T47D (cell line): ENCODE measurements around the gene DNAAF1.

ENCODE experiments used
- DNase-seq, 2 experiments: peaks; one replicate each; pipeline versions ENCODE4 v3.0.0 to v3.0.0-alpha.2; 2011 to 2012; ENCODE audit warnings: low read depth in 1 of 2, low spot score in 1 of 2
- JUND ChIP-seq: IDR thresholded peaks from 2 replicates; pipeline ENCODE4 v1.6.1; 2012; ENCODE audit warnings: low read depth
- in situ Hi-C: cut with HindIII; loops from 2 replicates; pipeline ENCODE4 v1.10.0; 2016; ENCODE audit warnings: low sequenced_read_pairs, low pct_unique_long_range_greater_than_20kb

The DNAAF1 gene

DNA sequence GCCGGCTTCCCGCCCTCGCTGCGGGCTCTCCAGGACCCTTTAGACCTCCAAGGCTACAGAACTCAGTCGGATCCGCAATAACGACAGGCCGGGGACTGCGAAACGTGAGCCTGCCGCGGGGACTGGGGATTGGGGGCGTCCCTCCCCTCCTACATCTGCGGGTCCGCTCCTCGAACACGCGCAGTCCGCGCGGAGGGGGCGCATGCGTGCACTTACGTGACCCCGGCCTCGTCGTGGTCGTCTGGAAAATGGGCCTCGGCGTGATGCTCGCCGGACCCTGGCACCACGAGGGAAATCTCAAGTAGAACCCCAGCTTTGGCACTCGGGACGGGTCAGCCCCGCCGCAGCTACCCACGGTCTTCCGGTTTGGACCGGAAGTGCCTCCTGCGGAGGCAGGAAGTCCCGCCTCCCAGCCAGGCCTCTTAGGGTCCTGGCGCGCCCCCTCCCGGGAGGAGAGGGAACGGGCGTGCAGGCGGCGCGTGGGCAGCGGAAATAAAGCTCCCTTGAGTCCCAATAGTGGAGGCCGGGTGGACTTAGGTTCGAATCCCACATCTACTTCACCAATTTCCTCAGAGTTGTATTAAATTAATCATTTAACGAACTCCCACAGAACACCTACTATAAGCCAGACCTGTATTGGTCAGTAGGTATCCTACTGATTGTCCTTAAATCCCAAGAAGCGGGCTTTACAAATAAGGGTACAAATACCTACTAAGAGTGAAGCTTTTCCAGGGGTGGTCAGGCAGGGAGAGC is 41.8 kb downstream of the DNAAF1 start, which contains the start of gene TAF1C:
Gene TAF1C (minus strand): TSS at position 373 of the 753 bp plus-strand sequence. CDS start 2,069 bp downstream, outside the sequence.
- in situ Hi-C loops, result no loop called here
- peak; percentile 97 to 98 for DNase-seq
- no peak for TF ChIP-seq JUND

DNA sequence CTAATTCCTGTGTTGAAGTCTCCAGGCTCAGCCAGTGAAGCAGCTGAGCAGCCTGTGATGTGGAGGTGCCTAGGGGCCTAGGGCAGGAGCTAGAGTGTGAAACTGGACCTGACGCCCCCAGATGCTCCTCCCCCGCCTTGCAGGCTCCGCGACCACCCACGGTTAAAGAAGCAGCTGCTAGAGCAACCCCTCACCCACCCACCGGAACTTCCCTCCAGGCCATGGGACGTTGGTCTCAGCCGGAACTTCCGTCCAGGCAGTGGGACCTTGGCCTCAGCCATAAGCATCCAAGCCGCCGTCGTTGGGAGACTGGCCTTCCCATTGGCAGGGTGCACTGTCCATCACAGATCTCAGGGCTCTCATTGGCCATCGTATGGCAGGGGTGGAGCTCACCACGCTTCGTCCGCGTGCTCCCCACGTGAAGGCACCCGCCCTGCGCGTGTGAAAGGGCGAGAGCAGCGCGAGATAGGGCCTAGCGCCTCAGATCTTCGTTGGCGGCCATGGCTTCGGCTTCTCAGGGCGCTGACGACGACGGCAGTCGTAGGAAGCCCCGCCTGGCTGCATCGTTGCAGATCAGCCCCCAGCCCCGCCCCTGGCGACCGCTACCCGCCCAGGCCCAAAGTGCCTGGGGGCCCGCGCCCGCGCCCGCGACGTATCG is 45.8 kb downstream of the DNAAF1 start, which contains the start of gene ADAD2:
Gene ADAD2 (plus strand): TSS at position 427 of the 658 bp plus-strand sequence. CDS start 74 bp downstream, at position 501.
- TF ChIP-seq JUND, result no peak
- DNase-seq, result peak in 1 of 2 experiments; percentile 67
- in situ Hi-C loops, result no loop called here

GRCh38 chr16:84191466-84191865 is 46.4 kb downstream of the DNAAF1 start:
- in situ Hi-C loops, result no loop called here
- no peak for TF ChIP-seq JUND
- DNase-seq, result no peak

DNA sequence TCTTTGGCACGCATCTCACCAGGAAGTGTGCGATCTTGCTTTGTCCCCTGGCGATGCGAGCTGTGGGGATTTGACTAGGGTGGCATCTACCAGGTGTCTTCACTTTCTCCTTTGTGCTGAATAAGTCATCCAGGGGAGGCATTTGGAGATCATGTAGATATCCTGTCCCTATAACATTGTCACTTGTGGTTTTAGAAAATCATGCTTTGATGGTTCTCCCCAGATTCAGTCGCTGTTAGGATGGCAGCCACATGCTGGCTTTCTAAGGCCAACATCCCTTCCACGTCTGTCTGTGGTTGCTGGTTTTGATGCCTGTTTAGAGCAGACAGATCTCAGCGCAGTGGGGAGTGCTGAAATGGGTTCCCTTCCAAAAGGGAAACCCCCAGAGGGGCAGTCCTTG is 48.4 kb downstream of the DNAAF1 start:
- TF ChIP-seq JUND, result no peak
- in situ Hi-C loops, result no loop called here
- DNase-seq, result no peak

DNA sequence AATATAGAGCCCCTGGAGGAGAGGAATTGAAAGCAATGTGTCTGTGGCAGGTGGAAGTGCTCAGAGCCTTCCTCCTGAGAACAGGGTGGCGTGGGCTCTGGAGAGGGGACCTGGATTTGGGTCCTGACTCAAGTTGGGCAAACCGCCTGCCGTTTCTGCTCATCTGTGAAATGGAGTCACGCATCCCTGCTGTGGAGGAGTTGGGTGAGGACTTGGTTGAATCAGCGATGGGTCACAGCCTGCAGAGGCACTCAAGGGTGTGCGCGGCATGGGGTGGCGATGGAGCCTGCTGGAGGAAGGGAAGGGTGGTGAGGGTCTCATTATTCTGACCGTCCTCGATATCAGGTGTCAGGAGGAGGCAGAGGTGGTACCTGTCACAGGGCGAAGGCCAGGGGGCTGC is 48.9 kb downstream of the DNAAF1 start:
- in situ Hi-C loops, result no loop called here
- DNase-seq, result no peak
- no peak for TF ChIP-seq JUND

- in situ Hi-C loops, result no loop called here
- DNase-seq, result no peak
- TF ChIP-seq JUND, result no peak
Observed at GRCh38 chr16:84194470-84195200, 49.5 kb downstream of the DNAAF1 start.

- TF ChIP-seq JUND, result no peak
- in situ Hi-C loops, result no loop called here
- no peak for DNase-seq
Observed at GRCh38 chr16:84195201-84196093, 50.3 kb downstream of the DNAAF1 start.

GRCh38 chr16:84196101-84196500 is 51.0 kb downstream of the DNAAF1 start:
- in situ Hi-C loops, result no loop called here
- TF ChIP-seq JUND, result no peak
- DNase-seq, result no peak

DNA sequence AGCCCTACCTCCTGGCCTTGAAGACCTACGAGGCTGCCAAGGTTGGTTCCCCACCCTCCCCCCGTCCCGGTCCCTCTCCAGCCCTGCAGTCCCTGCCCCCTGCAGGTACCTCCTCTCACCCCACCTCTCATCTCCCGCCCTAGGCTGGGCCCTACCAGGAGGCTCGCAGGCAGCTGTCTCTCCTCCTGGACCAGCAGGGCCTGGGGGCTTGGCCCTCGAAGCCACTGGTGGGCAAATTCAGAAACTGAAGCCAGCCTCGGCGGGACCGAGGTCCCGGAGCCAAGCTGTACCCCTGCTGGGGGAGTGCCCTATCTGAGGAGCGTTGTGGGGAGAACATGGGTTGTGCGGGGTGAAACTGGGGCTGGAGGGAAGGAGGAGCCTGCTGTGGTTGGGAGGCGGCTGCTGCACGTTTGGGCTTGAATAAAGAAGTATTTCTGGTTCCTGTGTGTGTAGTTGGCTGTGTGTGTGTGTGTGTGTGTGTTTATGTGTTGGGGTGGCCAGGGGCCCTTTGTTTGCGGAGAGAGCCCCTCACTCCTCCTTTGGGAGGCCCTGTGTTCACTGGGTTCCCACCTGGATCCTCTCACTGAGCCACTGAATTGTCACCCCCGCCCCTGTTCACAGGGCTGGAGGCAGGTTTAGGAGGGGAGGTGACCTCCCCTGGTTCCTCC is 51.8 kb downstream of the DNAAF1 start:
- peak; percentile 86 to 89 for DNase-seq
- in situ Hi-C loops, result no loop called here
- no peak for TF ChIP-seq JUND

DNA sequence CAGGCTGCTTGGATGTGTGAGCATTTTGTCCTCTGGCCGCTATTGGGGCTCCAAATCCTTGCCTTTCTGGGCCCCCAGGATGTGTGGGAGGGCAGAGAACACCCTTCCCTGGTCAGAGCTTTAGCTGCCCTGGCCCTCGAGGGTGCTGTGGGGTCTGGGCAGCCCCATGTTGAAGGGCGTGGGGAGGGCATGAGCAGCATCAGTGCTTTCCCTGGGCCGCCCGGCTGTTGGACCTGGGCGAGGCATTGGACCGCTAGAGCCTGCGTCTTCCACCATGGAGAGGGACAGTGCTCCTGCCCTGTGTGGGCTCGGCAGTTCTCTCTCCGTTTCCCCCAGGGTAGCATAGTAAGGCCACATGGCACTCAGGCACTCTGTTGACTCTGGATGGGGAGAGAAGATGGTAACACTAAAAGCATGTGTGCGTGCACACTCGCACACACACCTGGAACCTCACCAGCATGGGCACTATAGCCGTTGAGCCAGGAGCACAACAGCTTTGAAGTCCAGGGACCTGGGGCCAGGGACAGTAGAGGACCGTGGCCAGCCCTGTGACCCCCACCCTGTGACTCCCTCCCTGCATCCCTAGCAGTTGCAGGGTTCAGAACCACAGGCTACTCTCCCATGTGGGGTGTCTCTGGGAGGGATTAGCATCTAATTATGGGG is 52.5 kb downstream of the DNAAF1 start:
- no peak for TF ChIP-seq JUND
- in situ Hi-C loops, result no loop called here
- no peak for DNase-seq

DNA sequence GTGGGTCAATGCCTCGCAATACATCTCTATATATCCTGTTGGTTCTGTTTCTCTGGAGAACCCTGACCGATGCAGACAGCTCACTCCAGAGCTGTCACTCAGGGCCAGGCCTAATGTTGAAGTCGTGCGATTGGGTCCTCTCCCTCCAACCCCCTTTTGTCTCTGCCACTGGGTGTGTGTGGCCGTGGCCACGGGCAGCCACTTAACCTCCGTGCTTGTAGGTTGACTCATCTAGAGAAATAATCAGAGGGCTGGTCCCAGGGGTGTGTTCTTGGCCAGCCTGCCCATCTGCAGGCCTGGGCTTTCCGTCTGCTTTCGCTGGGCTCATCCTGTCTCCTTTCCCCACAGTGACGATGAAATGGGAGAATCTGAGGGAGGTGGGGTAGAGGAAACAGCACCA is 53.3 kb downstream of the DNAAF1 start:
- no peak for TF ChIP-seq JUND
- in situ Hi-C loops, result no loop called here
- DNase-seq, result no peak
